Amniotic epithelial cell (primary cell): ENCODE measurements around the gene EMB.
"Not testable (repeated sequence)": the region's sequence is repeated elsewhere in the genome, so short reads cannot be mapped to it uniquely, and the experiment has no call there.

Experiments used
- DNase-seq: peaks from one replicate; pipeline ENCODE4 v3.0.0-alpha.2; 2010; ENCODE audit warnings: low read depth

The EMB gene

GRCh38 chr5:50421184-50421950, 19.7 kb downstream of the EMB start:
- not testable (repeated sequence) for DNase-seq

GRCh38 chr5:50420343-50420935, 20.6 kb downstream of the EMB start:
- peak; percentile 0 for DNase-seq

DNA sequence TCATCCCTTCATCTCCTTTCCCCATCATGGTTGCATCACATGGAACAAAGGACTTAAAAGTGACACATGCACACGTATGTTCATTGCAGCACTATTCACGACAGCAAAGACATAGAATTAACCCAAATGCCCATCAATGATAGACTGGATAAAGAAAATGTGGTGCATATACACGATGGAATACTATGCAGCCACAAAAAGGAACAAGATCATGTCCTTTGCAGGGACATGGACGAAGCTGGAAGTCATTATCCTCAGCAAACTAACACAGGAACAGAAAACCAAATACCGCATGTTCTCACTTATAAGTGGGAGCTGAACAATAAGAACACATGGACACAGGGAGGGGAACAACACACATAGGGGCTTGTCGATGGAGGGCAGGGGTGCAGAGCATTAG, 21.4 kb downstream of the EMB start:
- DNase-seq: not testable (repeated sequence)

- not testable (repeated sequence) for DNase-seq
Measured at GRCh38 chr5:50416637-50417036, 24.5 kb downstream of the EMB start.

DNA sequence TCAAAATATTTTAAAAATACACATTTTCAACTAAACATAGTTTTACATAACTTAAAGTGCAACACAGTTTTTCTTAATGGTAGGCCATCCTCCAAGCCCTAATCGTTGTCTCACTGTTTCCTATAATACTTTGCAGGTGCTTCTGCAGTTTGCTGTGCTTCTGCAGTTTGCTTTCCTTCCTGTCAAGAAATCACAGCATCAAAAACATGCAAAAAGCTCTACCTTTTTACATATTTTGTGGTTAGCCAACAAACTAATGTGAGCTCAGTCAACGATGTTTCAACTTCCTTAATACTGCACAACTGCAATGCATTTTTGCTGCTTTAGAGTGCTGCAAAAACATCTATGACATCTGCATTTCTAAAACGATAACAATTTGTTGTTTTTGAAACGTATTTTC, 25.2 kb downstream of the EMB start:
- DNase-seq: no peak

DNA sequence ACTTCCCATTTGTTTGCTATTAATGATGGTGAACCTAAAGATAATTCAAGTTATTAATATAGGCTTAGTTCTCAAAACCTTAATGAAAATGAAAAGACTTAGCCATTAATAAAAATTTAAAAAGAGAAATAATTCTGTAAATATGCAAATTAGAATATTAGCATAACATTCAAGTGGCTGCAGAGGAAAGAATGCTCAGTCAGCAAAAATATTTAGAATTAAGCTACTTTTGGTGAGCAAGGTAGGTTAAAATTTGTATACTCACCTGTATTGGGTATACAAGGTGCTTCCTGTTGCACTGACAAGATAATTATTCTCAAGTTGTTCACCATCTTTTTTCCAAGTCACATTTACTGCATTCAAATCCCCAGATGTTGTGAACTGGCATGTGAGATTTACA, 30.2 kb downstream of the EMB start:
- DNase-seq: not testable (repeated sequence)

DNA sequence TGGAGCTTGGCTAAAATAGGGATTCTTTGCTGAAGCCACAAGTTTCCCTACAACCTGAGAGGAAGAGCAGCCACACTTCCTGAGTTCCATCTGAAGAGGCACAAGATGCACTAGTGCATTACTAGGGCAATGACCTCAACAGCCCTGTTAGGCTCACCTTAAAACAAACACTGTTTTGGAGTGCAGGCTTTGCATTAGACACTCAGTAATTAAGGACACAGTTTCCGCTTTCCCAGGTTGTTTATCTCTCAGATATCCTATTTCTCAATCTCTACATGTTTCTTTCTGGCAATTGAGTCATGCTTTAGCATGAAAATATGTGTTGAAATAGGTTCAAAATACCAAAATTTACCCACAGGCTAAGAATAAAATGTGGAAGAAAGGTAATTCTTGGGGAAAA, 34.2 kb downstream of the EMB start:
- DNase-seq: peak; percentile 3

- DNase-seq: no peak
Measured at GRCh38 chr5:50401336-50401735, 39.8 kb downstream of the EMB start.

DNA sequence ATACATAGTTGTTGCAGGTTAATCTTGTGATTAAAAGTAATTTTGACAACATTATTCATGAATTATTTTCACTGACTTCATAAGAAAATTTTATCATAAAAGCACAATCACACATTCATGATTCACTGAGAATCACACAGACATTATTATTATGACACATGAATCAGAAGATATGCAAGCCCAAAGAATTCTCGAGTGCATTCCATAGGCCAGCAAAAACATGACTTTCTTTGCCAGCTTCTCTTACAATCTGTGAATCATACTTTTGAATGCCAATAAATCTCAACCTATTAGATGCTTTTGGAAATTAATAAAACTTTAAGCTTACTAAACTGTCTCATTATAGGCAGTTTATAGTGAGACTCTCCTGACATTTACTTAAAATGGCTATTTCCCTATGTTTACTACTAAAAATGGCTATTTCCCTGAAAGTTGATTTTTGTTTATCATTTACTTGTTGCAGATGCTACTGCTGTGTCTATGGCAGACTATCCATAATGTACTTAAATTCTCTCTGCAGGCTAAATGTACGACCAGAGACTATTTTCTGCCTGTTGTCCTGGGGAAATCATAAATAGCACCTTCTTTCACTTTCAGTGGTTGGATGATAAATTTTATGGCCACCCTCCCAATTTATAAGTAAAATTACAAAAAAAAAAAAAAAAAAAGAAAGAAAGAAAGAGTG, 47.0 kb downstream of the EMB start:
- peak; percentile 17 for DNase-seq

DNA sequence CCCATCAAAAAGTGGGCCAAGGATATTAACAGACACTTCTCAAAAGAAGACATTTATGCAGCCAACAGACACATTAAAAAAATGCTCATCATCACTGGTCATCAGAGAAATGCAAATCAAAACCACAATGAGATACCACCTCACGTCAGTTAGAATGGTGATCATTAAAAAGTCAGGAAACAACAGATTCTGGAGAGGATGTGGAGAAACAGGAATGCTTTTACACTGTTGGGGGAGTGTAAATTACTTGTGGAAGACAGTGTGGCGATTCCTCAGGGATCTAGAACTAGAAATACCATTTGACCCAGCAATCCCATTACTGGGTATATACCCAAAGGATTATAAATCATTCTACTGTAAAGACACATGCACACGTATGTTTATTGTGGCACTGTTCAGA, 48.8 kb downstream of the EMB start:
- DNase-seq: not testable (repeated sequence)

- not testable (repeated sequence) for DNase-seq
Measured at GRCh38 chr5:50384381-50384780, 56.7 kb downstream of the EMB start.

DNA sequence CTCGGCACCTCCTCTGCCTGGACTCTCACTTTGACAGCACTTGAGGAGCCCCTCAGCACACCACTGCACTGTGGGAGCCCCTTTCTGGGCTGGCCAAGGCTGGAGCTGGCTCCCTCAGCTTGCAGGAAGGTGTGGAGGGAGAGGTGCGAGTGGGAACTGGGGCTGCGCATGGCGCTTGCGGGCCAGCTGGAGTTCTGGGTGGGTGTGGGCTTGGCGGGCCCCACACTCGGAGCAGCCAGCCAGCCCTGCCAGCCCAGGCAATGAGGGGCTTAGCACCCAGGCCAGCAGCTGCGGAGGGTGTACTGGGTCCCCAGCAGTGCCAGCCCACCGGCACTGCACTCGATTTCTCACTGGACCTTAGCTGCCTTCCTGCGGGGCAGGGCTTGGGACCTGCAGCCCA, 64.4 kb downstream of the EMB start:
- not testable (repeated sequence) for DNase-seq

GRCh38 chr5:50369287-50370033, 71.6 kb downstream of the EMB start:
- DNase-seq: not testable (repeated sequence)

DNA sequence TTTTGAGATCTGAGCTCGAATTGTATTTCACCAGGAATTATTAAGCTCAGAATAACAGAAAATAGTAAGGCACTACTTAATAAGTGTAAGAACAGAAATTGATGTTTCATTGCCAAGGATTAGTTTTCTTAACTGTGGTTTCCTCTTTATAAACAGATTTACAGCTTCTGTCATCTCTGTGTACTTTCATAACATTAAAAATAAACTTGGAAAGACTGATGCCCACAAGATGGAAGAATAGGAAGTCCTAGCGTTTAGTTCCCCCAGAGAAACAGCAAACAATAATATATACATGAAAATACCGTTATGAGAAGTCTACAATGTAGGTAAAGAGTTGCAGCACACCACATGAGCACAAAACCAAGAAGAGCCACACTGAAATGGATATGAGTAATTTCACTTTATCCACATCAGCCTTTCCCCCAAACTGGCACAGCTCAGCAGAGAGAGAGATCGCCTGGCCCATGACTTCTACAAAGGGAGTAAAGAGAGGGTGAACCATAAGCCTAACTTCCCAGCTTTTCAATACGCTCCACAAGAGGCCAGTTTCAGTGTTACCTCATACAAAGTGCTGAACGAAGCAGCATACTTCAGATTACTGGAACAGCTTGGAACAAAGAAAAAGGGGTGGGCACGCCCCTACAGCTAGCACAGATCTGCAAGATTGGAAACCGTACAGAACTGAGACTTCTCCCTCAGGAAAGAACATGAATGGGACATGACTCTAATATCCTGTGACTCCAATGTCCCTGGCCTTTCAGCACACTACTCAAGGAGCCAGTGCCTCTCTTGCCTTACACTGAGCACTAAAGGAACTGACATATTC, 75.4 kb downstream of the EMB start:
- no peak for DNase-seq

- not testable (repeated sequence) for DNase-seq
Measured at GRCh38 chr5:50364535-50365309, 76.4 kb downstream of the EMB start.

- DNase-seq: no peak
Measured at GRCh38 chr5:50359187-50359586, 81.9 kb downstream of the EMB start.

- no peak for DNase-seq
Measured at GRCh38 chr5:50352382-50352781, 88.7 kb downstream of the EMB start.
